Thyroid gland (tissue), 4 donors: ENCODE measurements around the gene CNTD1.

Source experiments
- CTCF ChIP-seq, 6 experiments: fragments of 200-600 bp in 3 of 6; fragments of 450-650 bp in 3 of 6; sonication (generic) in 3 of 6; IDR thresholded peaks; one replicate each; pipeline ENCODE4 v1.5.1; 2016 to 2019; ENCODE audit warnings: antibody characterized with exemption in 6 of 6, mild to moderate bottlenecking in 2 of 6, inconsistent platforms in 1 of 6, moderate library complexity in 1 of 6
- POLR2A ChIP-seq, 2 donors: fragments of 450-650 bp; IDR thresholded peaks; one replicate each; pipeline ENCODE4 v1.6.1; 2017; ENCODE audit warnings: antibody characterized with exemption in 2 of 2, mild to moderate bottlenecking in 2 of 2, moderate library complexity in 1 of 2

- TF ChIP-seq POLR2A (IDR thresholded peaks at IDR 0.05) (no peak), CTCF (IDR thresholded peaks at IDR 0.05) (no peak)
Measured at GRCh38 chr17:42750739-42751344, 47.8 kb upstream of the CNTD1 start.
